ENCODE results near the gene SELENOI. TPM values are rescaled to one million over a fixed set of nuclear protein-coding genes. Genes with fewer than 3 reads are reported as not detected.

The SELENOI gene
- total and polyA plus RNA-seq, 4 donors, result 3.2 to 36.6 (median 17.0) TPM

GRCh38 chr2:26396734-26397298, 50.9 kb downstream of the SELENOI start:
- TF ChIP-seq CTCF (IDR thresholded peaks at IDR 0.05; ENCODE audit: control extremely low read depth, extremely low read depth), result no peak

GRCh38 chr2:26399771-26400376, 53.9 kb downstream of the SELENOI start:
- no peak for ATAC-seq (ENCODE audit: insufficient read depth, low FRiP score)
- no peak for TF ChIP-seq CTCF (IDR thresholded peaks at IDR 0.05; ENCODE audit: control extremely low read depth, extremely low read depth)
- no peak overlapping the region for H3K4me3 ChIP-seq
- H3K27me3 ChIP-seq (ENCODE audit: control insufficient read depth in 3 of 3, insufficient read depth in 3 of 3, low read length in 2 of 3), result peaks cover 0 to 2% (median 0%) of the 10 kb centered on the region in 3 donors
- no peaks in the 10 kb centered on the region for H3K9me3 ChIP-seq (ENCODE audit: control insufficient read depth in 4 of 4, insufficient read depth in 3 of 4, low read length in 3 of 4)
- DNase-seq, result no peak
- no peak overlapping the region for H3K27ac ChIP-seq (ENCODE audit: low read depth in 1 of 2, low read length in 1 of 2)
- H3K4me1 ChIP-seq (ENCODE audit: control insufficient read depth in 5 of 5, insufficient read depth in 5 of 5, low read length in 5 of 5), result peaks cover 0 to 4% (median 0%) of the 10 kb centered on the region in 5 donors
- H3K36me3 ChIP-seq (ENCODE audit: control insufficient read depth in 4 of 4, insufficient read depth in 4 of 4, low read length in 4 of 4), result peaks cover 0 to 3% (median 0%) of the 10 kb centered on the region in 4 donors
- no peak overlapping the region for H3K9ac ChIP-seq (ENCODE audit: insufficient read depth in 1 of 2, low read length in 2 of 2)
- 55% methylated on average over 4 of the region's 4 CpGs for WGBS, 2 donors

More at GRCh38 chr2:26396734-26397298, 50.9 kb downstream of the SELENOI start:
- Histone ChIP-seq H3K4me1 (ENCODE audit: control insufficient read depth in 5 of 5, insufficient read depth in 5 of 5, low read length in 5 of 5) (peaks cover 0 to 4% (median 0%) of the 10 kb centered on the region in 5 donors), H3K27ac (ENCODE audit: low read depth in 1 of 2, low read length in 1 of 2) (no peak overlapping the region), H3K36me3 (ENCODE audit: control insufficient read depth in 4 of 4, insufficient read depth in 4 of 4, low read length in 4 of 4) (peaks cover 0 to 3% (median 1%) of the 10 kb centered on the region in 4 donors), H3K9me3 (ENCODE audit: control insufficient read depth in 4 of 4, insufficient read depth in 3 of 4, low read length in 3 of 4) (no peaks in the 10 kb centered on the region), H3K4me3 (no peak overlapping the region), H3K9ac (ENCODE audit: insufficient read depth in 1 of 2, low read length in 2 of 2) (no peak overlapping the region), H3K27me3 (ENCODE audit: control insufficient read depth in 3 of 3, insufficient read depth in 3 of 3, low read length in 2 of 3) (no peaks in the 10 kb centered on the region)
- 91 to 92% methylated on average over 5 of the region's 5 CpGs for WGBS, 2 donors
- ATAC-seq (ENCODE audit: insufficient read depth, low FRiP score), result no peak
- DNase-seq, result no peak

GRCh38 chr2:26400723-26401122, 54.8 kb downstream of the SELENOI start:
- H3K9me3 ChIP-seq (ENCODE audit: control insufficient read depth in 4 of 4, insufficient read depth in 3 of 4, low read length in 3 of 4), result no peaks in the 10 kb centered on the region
- 66 to 85% methylated on average over 5 of the region's 5 CpGs for WGBS, 2 donors
- peaks cover 0 to 4% (median 0%) of the 10 kb centered on the region in 5 donors for H3K4me1 ChIP-seq (ENCODE audit: control insufficient read depth in 5 of 5, insufficient read depth in 5 of 5, low read length in 5 of 5)
- H3K9ac ChIP-seq (ENCODE audit: insufficient read depth in 1 of 2, low read length in 2 of 2), result no peak overlapping the region
- DNase-seq (no peak), ATAC-seq (ENCODE audit: insufficient read depth, low FRiP score) (no peak)
- no peak overlapping the region for H3K4me3 ChIP-seq
- peaks cover 0 to 2% (median 0%) of the 10 kb centered on the region in 3 donors for H3K27me3 ChIP-seq (ENCODE audit: control insufficient read depth in 3 of 3, insufficient read depth in 3 of 3, low read length in 2 of 3)
- no peak for TF ChIP-seq CTCF (IDR thresholded peaks at IDR 0.05; ENCODE audit: control extremely low read depth, extremely low read depth)
- H3K27ac ChIP-seq (ENCODE audit: low read depth in 1 of 2, low read length in 1 of 2), result no peak overlapping the region
- no peaks in the 10 kb centered on the region for H3K36me3 ChIP-seq (ENCODE audit: control insufficient read depth in 4 of 4, insufficient read depth in 4 of 4, low read length in 4 of 4)

All from lung (tissue), 12 donors.